ENCODE measurements around the gene KRT39.

KRT39 gene

GRCh38 chr17:40966848-40967247 is at the start of gene KRT39:
Gene KRT39, minus strand, starts transcription at chr17:40966948. Its CDS starts 92 bp downstream, at chr17:40966856.
- no peaks in the 10 kb centered on the region for H3K36me3 ChIP-seq (ENCODE audit: insufficient read depth, low read length)
- no peak within 1 kb of the TSS for H3K27ac ChIP-seq (ENCODE audit: low read depth, low read length)
- H3K27me3 ChIP-seq (ENCODE audit: control insufficient read depth in 1 of 2, insufficient read depth in 2 of 2, low read length in 2 of 2), result no peaks in the 10 kb centered on the region
- H3K9me3 ChIP-seq (ENCODE audit: low read length), result no peaks in the 10 kb centered on the region
- H3K9ac ChIP-seq (ENCODE audit: low read length), result no peak within 1 kb of the TSS
- H3K4me1 ChIP-seq (ENCODE audit: insufficient read depth, low read length), result no peaks in the 10 kb centered on the region
- no peak within 1 kb of the TSS for H3K4me3 ChIP-seq (ENCODE audit: low read depth in 1 of 2, low read length in 2 of 2)

GRCh38 chr17:41015454-41015853 is 48.7 kb upstream of the KRT39 start:
- H3K36me3 ChIP-seq (ENCODE audit: insufficient read depth, low read length), result no peaks in the 10 kb centered on the region
- H3K4me1 ChIP-seq (ENCODE audit: insufficient read depth, low read length), result no peaks in the 10 kb centered on the region
- no peak overlapping the region for H3K9ac ChIP-seq (ENCODE audit: low read length)
- H3K27me3 ChIP-seq (ENCODE audit: control insufficient read depth in 1 of 2, insufficient read depth in 2 of 2, low read length in 2 of 2), result peaks cover 0 to 3% of the 10 kb centered on the region in 2 donors
- no peak overlapping the region for H3K27ac ChIP-seq (ENCODE audit: low read depth, low read length)
- no peak overlapping the region for H3K4me3 ChIP-seq (ENCODE audit: low read depth in 1 of 2, low read length in 2 of 2)
- no peaks in the 10 kb centered on the region for H3K9me3 ChIP-seq (ENCODE audit: low read length)

GRCh38 chr17:41013606-41014005 is 46.9 kb upstream of the KRT39 start:
- Histone ChIP-seq H3K9me3 (ENCODE audit: low read length) (no peaks in the 10 kb centered on the region), H3K4me3 (ENCODE audit: low read depth in 1 of 2, low read length in 2 of 2) (no peak overlapping the region), H3K27ac (ENCODE audit: low read depth, low read length) (no peak overlapping the region), H3K4me1 (ENCODE audit: insufficient read depth, low read length) (no peaks in the 10 kb centered on the region), H3K9ac (ENCODE audit: low read length) (no peak overlapping the region), H3K27me3 (ENCODE audit: control insufficient read depth in 1 of 2, insufficient read depth in 2 of 2, low read length in 2 of 2) (peaks cover 0 to 3% of the 10 kb centered on the region in 2 donors), H3K36me3 (ENCODE audit: insufficient read depth, low read length) (no peaks in the 10 kb centered on the region)

GRCh38 chr17:41013181-41013580 is 46.4 kb upstream of the KRT39 start:
- Histone ChIP-seq H3K9ac (ENCODE audit: low read length) (no peak overlapping the region), H3K4me3 (ENCODE audit: low read depth in 1 of 2, low read length in 2 of 2) (no peak overlapping the region), H3K27ac (ENCODE audit: low read depth, low read length) (no peak overlapping the region), H3K27me3 (ENCODE audit: control insufficient read depth in 1 of 2, insufficient read depth in 2 of 2, low read length in 2 of 2) (peaks cover 0 to 3% of the 10 kb centered on the region in 2 donors), H3K36me3 (ENCODE audit: insufficient read depth, low read length) (no peaks in the 10 kb centered on the region), H3K4me1 (ENCODE audit: insufficient read depth, low read length) (no peaks in the 10 kb centered on the region), H3K9me3 (ENCODE audit: low read length) (no peaks in the 10 kb centered on the region)

GRCh38 chr17:41012326-41013120 is 45.8 kb upstream of the KRT39 start:
- Histone ChIP-seq H3K9me3 (ENCODE audit: low read length) (no peaks in the 10 kb centered on the region), H3K4me1 (ENCODE audit: insufficient read depth, low read length) (no peaks in the 10 kb centered on the region), H3K36me3 (ENCODE audit: insufficient read depth, low read length) (no peaks in the 10 kb centered on the region), H3K27ac (ENCODE audit: low read depth, low read length) (no peak overlapping the region), H3K27me3 (ENCODE audit: control insufficient read depth in 1 of 2, insufficient read depth in 2 of 2, low read length in 2 of 2) (peaks cover 0 to 3% of the 10 kb centered on the region in 2 donors), H3K9ac (ENCODE audit: low read length) (no peak overlapping the region), H3K4me3 (ENCODE audit: low read depth in 1 of 2, low read length in 2 of 2) (no peak overlapping the region)

GRCh38 chr17:41010441-41010840 is 43.7 kb upstream of the KRT39 start:
- Histone ChIP-seq H3K4me1 (ENCODE audit: insufficient read depth, low read length) (no peaks in the 10 kb centered on the region), H3K27ac (ENCODE audit: low read depth, low read length) (no peak overlapping the region), H3K4me3 (ENCODE audit: low read depth in 1 of 2, low read length in 2 of 2) (no peak overlapping the region), H3K36me3 (ENCODE audit: insufficient read depth, low read length) (no peaks in the 10 kb centered on the region), H3K9me3 (ENCODE audit: low read length) (no peaks in the 10 kb centered on the region), H3K27me3 (ENCODE audit: control insufficient read depth in 1 of 2, insufficient read depth in 2 of 2, low read length in 2 of 2) (peaks cover 0 to 3% of the 10 kb centered on the region in 2 donors), H3K9ac (ENCODE audit: low read length) (no peak overlapping the region)

- no peak overlapping the region for H3K9ac ChIP-seq (ENCODE audit: low read length)
- H3K27ac ChIP-seq (ENCODE audit: low read depth, low read length), result no peak overlapping the region
- no peaks in the 10 kb centered on the region for H3K36me3 ChIP-seq (ENCODE audit: insufficient read depth, low read length)
- H3K4me1 ChIP-seq (ENCODE audit: insufficient read depth, low read length), result no peaks in the 10 kb centered on the region
- no peaks in the 10 kb centered on the region for H3K9me3 ChIP-seq (ENCODE audit: low read length)
- H3K4me3 ChIP-seq (ENCODE audit: low read depth in 1 of 2, low read length in 2 of 2), result no peak overlapping the region
- H3K27me3 ChIP-seq (ENCODE audit: control insufficient read depth in 1 of 2, insufficient read depth in 2 of 2, low read length in 2 of 2), result peaks cover 0 to 3% of the 10 kb centered on the region in 2 donors
Measured at GRCh38 chr17:41009936-41010335, 43.2 kb upstream of the KRT39 start.

- no peak overlapping the region for H3K9ac ChIP-seq (ENCODE audit: low read length)
- H3K36me3 ChIP-seq (ENCODE audit: insufficient read depth, low read length), result no peaks in the 10 kb centered on the region
Measured at GRCh38 chr17:41009301-41009760, 42.6 kb upstream of the KRT39 start.

GRCh38 chr17:41008811-41009210 is 42.1 kb upstream of the KRT39 start, which contains the start of gene KRTAP3-1:
Gene KRTAP3-1, minus strand, starts transcription at chr17:41009128. Its CDS starts 54 bp downstream, at chr17:41009074.
- no peaks in the 10 kb centered on the region for H3K36me3 ChIP-seq (ENCODE audit: insufficient read depth, low read length)
- no peaks in the 10 kb centered on the region for H3K4me1 ChIP-seq (ENCODE audit: insufficient read depth, low read length)
- H3K4me3 ChIP-seq (ENCODE audit: low read depth in 1 of 2, low read length in 2 of 2), result no peak within 1 kb of the TSS
- no peaks in the 10 kb centered on the region for H3K9me3 ChIP-seq (ENCODE audit: low read length)
- no peaks in the 10 kb centered on the region for H3K27me3 ChIP-seq (ENCODE audit: control insufficient read depth in 1 of 2, insufficient read depth in 2 of 2, low read length in 2 of 2)
- no peak within 1 kb of the TSS for H3K9ac ChIP-seq (ENCODE audit: low read length)
- H3K27ac ChIP-seq (ENCODE audit: low read depth, low read length), result no peak within 1 kb of the TSS

More at GRCh38 chr17:41009301-41009760, 42.6 kb upstream of the KRT39 start:
- H3K27ac ChIP-seq (ENCODE audit: low read depth, low read length), result no peak overlapping the region
- H3K27me3 ChIP-seq (ENCODE audit: control insufficient read depth in 1 of 2, insufficient read depth in 2 of 2, low read length in 2 of 2), result no peaks in the 10 kb centered on the region
- no peaks in the 10 kb centered on the region for H3K9me3 ChIP-seq (ENCODE audit: low read length)
- H3K4me1 ChIP-seq (ENCODE audit: insufficient read depth, low read length), result no peaks in the 10 kb centered on the region
- H3K4me3 ChIP-seq (ENCODE audit: low read depth in 1 of 2, low read length in 2 of 2), result no peak overlapping the region

- Histone ChIP-seq H3K27me3 (ENCODE audit: control insufficient read depth in 1 of 2, insufficient read depth in 2 of 2, low read length in 2 of 2) (no peaks in the 10 kb centered on the region), H3K36me3 (ENCODE audit: insufficient read depth, low read length) (no peaks in the 10 kb centered on the region), H3K4me3 (ENCODE audit: low read depth in 1 of 2, low read length in 2 of 2) (no peak overlapping the region), H3K9me3 (ENCODE audit: low read length) (no peaks in the 10 kb centered on the region), H3K27ac (ENCODE audit: low read depth, low read length) (no peak overlapping the region), H3K4me1 (ENCODE audit: insufficient read depth, low read length) (no peaks in the 10 kb centered on the region), H3K9ac (ENCODE audit: low read length) (no peak overlapping the region)
Measured at GRCh38 chr17:41004397-41004796, 37.6 kb upstream of the KRT39 start.

GRCh38 chr17:41003926-41004325 is 37.2 kb upstream of the KRT39 start:
- Histone ChIP-seq H3K27ac (ENCODE audit: low read depth, low read length) (no peak overlapping the region), H3K9ac (ENCODE audit: low read length) (no peak overlapping the region), H3K9me3 (ENCODE audit: low read length) (no peaks in the 10 kb centered on the region), H3K4me1 (ENCODE audit: insufficient read depth, low read length) (no peaks in the 10 kb centered on the region), H3K4me3 (ENCODE audit: low read depth in 1 of 2, low read length in 2 of 2) (no peak overlapping the region), H3K36me3 (ENCODE audit: insufficient read depth, low read length) (no peaks in the 10 kb centered on the region), H3K27me3 (ENCODE audit: control insufficient read depth in 1 of 2, insufficient read depth in 2 of 2, low read length in 2 of 2) (no peaks in the 10 kb centered on the region)

- H3K9me3 ChIP-seq (ENCODE audit: low read length), result no peaks in the 10 kb centered on the region
- H3K36me3 ChIP-seq (ENCODE audit: insufficient read depth, low read length), result no peaks in the 10 kb centered on the region
- H3K4me1 ChIP-seq (ENCODE audit: insufficient read depth, low read length), result no peaks in the 10 kb centered on the region
- H3K4me3 ChIP-seq (ENCODE audit: low read depth in 1 of 2, low read length in 2 of 2), result no peak overlapping the region
- no peak overlapping the region for H3K27ac ChIP-seq (ENCODE audit: low read depth, low read length)
- H3K9ac ChIP-seq (ENCODE audit: low read length), result no peak overlapping the region
- no peaks in the 10 kb centered on the region for H3K27me3 ChIP-seq (ENCODE audit: control insufficient read depth in 1 of 2, insufficient read depth in 2 of 2, low read length in 2 of 2)
Measured at GRCh38 chr17:41002814-41003213, 36.1 kb upstream of the KRT39 start.
